ENCODE measurements around the gene MEF2C. TPM values are rescaled to one million over a fixed set of nuclear protein-coding genes. Genes with fewer than 3 reads are reported as not detected.

MEF2C gene
- polyA plus RNA-seq, 1 donor (not counting 4 experiments of a cell fraction or from before 2014, with no cell fraction given), result 0.10 TPM

DNA sequence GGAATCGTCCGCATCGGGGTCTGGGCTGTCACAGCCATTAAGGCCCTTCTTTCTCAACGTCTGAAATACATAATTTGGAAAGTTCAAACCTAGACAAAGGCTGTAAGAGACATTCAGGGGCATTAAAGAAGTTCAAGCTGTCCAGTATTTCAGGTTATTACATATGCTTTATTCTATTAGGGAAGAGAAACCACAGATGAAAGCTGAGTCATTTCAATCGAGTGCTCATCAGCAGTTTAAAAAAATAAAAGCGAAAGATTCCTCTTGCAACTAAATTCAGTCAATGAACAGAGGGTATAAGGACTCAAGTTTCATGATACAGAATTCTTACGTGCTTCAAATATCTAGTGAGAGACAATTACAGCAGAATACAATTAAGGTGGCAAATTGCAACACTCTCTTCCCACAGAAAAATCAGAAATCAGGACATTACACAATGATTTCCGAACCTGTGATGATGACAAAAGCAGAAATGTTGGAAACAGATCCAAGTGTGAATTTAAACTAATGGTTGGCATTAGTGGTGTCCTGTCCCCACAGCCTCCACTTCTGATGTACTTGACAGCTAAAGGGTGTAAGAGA lies 121.6 kb downstream of the MEF2C start:
- Histone ChIP-seq H2AFZ (ENCODE audit: control insufficient read depth, low read length) (no peak overlapping the region), H3K4me2 (ENCODE audit: control insufficient read depth, extremely low read depth, insufficient read depth, low read depth, low read length) (no peak overlapping the region), H3K9ac (ENCODE audit: control insufficient read depth, extremely low read depth, insufficient read depth, low read length) (no peak overlapping the region), H3K9me1 (ENCODE audit: control insufficient read depth, extremely low read depth, insufficient read depth, low read length) (no peaks in the 10 kb centered on the region), H3K9me3 (ENCODE audit: control insufficient read depth, low read depth, low read length) (no peaks in the 10 kb centered on the region), H3K36me3 (ENCODE audit: control insufficient read depth in 2 of 2, extremely low read depth in 1 of 2, insufficient read depth in 2 of 2, low read length in 2 of 2) (no peaks in the 10 kb centered on the region), H3K27ac (ENCODE audit: control insufficient read depth, insufficient read depth, low read length) (no peak overlapping the region), H3K27me3 (ENCODE audit: control insufficient read depth, extremely low read depth, insufficient read depth, low read length) (no peaks in the 10 kb centered on the region), H3K79me2 (ENCODE audit: control insufficient read depth, insufficient read depth, low read length) (no peaks in the 10 kb centered on the region), H4K20me1 (ENCODE audit: control insufficient read depth, extremely low read depth, insufficient read depth, low read length) (no peaks in the 10 kb centered on the region), H3K4me3 (ENCODE audit: control insufficient read depth in 2 of 3, extremely low read depth in 1 of 3, insufficient read depth in 2 of 3, low read depth in 1 of 3, low read length in 3 of 3) (no peak overlapping the region), H3K4me1 (ENCODE audit: control insufficient read depth, extremely low read depth, insufficient read depth, low read length) (no peaks in the 10 kb centered on the region)
- DNase-seq (ENCODE audit: low read depth, low spot score), result no peak
- FAIRE-seq, result no peak
- no peak for TF ChIP-seq EZH2 (IDR thresholded peaks at IDR 0.05; ENCODE audit: low read length)
- TF ChIP-seq, protein P1, sequence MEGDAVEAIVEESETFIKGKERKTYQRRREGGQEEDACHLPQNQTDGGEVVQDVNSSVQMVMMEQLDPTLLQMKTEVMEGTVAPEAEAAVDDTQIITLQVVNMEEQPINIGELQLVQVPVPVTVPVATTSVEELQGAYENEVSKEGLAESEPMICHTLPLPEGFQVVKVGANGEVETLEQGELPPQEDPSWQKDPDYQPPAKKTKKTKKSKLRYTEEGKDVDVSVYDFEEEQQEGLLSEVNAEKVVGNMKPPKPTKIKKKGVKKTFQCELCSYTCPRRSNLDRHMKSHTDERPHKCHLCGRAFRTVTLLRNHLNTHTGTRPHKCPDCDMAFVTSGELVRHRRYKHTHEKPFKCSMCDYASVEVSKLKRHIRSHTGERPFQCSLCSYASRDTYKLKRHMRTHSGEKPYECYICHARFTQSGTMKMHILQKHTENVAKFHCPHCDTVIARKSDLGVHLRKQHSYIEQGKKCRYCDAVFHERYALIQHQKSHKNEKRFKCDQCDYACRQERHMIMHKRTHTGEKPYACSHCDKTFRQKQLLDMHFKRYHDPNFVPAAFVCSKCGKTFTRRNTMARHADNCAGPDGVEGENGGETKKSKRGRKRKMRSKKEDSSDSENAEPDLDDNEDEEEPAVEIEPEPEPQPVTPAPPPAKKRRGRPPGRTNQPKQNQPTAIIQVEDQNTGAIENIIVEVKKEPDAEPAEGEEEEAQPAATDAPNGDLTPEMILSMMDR (optimal IDR thresholded peaks at IDR 0.05 in 1 of 3, IDR thresholded peaks at IDR 0.05 in 1 of 3, conservative IDR thresholded peaks at IDR 0.05 in 1 of 3; ENCODE audit: extremely low read depth in 1 of 3, insufficient read depth in 2 of 3, low read length in 3 of 3), result no peak
- dilution Hi-C loops (cut with MboI; ENCODE audit: extremely low pct_ligation_motif_present, low sequenced_read_pairs), result no loop called here

DNA sequence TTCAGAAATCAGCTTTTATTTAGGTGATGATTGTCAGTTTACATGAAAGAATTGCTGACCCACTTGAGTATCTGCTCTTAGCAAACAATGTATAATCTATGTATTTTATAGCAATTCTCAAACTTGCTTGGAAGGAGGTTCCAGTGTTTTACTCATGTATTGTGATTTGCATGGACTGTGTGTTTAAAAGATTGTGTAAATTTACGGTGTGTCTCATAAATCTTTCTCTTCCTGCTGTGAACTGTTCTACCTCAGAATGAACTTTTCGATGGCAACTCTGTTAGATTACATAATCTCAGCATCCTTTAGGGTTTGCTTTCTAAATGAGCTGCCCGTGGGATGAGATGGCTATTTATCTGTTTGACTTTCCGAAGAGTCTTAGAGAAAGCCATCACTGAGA lies 122.5 kb downstream of the MEF2C start:
- no peak for FAIRE-seq
- DNase-seq (ENCODE audit: low read depth, low spot score), result no peak
- Histone ChIP-seq H3K4me3 (ENCODE audit: control insufficient read depth in 2 of 3, extremely low read depth in 1 of 3, insufficient read depth in 2 of 3, low read depth in 1 of 3, low read length in 3 of 3) (no peak overlapping the region), H3K4me1 (ENCODE audit: control insufficient read depth, extremely low read depth, insufficient read depth, low read length) (no peaks in the 10 kb centered on the region), H3K27ac (ENCODE audit: control insufficient read depth, insufficient read depth, low read length) (no peak overlapping the region), H3K9ac (ENCODE audit: control insufficient read depth, extremely low read depth, insufficient read depth, low read length) (no peak overlapping the region), H4K20me1 (ENCODE audit: control insufficient read depth, extremely low read depth, insufficient read depth, low read length) (no peaks in the 10 kb centered on the region), H3K9me3 (ENCODE audit: control insufficient read depth, low read depth, low read length) (no peaks in the 10 kb centered on the region), H2AFZ (ENCODE audit: control insufficient read depth, low read length) (no peak overlapping the region), H3K27me3 (ENCODE audit: control insufficient read depth, extremely low read depth, insufficient read depth, low read length) (no peaks in the 10 kb centered on the region), H3K36me3 (ENCODE audit: control insufficient read depth in 2 of 2, extremely low read depth in 1 of 2, insufficient read depth in 2 of 2, low read length in 2 of 2) (no peaks in the 10 kb centered on the region), H3K79me2 (ENCODE audit: control insufficient read depth, insufficient read depth, low read length) (no peaks in the 10 kb centered on the region), H3K4me2 (ENCODE audit: control insufficient read depth, extremely low read depth, insufficient read depth, low read depth, low read length) (no peak overlapping the region), H3K9me1 (ENCODE audit: control insufficient read depth, extremely low read depth, insufficient read depth, low read length) (no peaks in the 10 kb centered on the region)
- TF ChIP-seq EZH2 (IDR thresholded peaks at IDR 0.05; ENCODE audit: low read length), result no peak
- TF ChIP-seq, protein P1 (optimal IDR thresholded peaks at IDR 0.05 in 1 of 3, IDR thresholded peaks at IDR 0.05 in 1 of 3, conservative IDR thresholded peaks at IDR 0.05 in 1 of 3; ENCODE audit: extremely low read depth in 1 of 3, insufficient read depth in 2 of 3, low read length in 3 of 3), result no peak
- dilution Hi-C loops (cut with MboI; ENCODE audit: extremely low pct_ligation_motif_present, low sequenced_read_pairs), result no loop called here

Data from keratinocyte (primary cell).